AG09309 (cell line): ENCODE results near the gene AK5.
"Not testable (repeated sequence)": the region's sequence is repeated elsewhere in the genome, so short reads cannot be mapped to it uniquely, and the experiment has no call there.

ENCODE experiments used
- DNase-seq: peaks from one replicate; pipeline ENCODE4 v3.0.0-alpha.2; 2010; ENCODE audit warnings: low read depth
- H3K4me3 ChIP-seq: 2 replicates; pipeline ENCODE4 v1.5.1; 2011; ENCODE audit warnings: mild to moderate bottlenecking, low read depth, low read length, moderate library complexity; ENCODE audit not compliant: control insufficient read depth
- TF ChIP-seq, protein P1 (sequence below): IDR thresholded peaks from 2 replicates; pipeline ENCODE4 v1.5.1; 2011; ENCODE audit warnings: mild to moderate bottlenecking, low read depth, low read length, inconsistent platforms; ENCODE audit not compliant: insufficient read depth, control insufficient read depth; ENCODE audit errors: missing control alignments

Gene AK5

GRCh38 chr1:77413541-77414335 lies 131.9 kb downstream of the AK5 start:
- no peak overlapping the region for H3K4me3 ChIP-seq
- no peak for DNase-seq
- TF ChIP-seq, protein P1, sequence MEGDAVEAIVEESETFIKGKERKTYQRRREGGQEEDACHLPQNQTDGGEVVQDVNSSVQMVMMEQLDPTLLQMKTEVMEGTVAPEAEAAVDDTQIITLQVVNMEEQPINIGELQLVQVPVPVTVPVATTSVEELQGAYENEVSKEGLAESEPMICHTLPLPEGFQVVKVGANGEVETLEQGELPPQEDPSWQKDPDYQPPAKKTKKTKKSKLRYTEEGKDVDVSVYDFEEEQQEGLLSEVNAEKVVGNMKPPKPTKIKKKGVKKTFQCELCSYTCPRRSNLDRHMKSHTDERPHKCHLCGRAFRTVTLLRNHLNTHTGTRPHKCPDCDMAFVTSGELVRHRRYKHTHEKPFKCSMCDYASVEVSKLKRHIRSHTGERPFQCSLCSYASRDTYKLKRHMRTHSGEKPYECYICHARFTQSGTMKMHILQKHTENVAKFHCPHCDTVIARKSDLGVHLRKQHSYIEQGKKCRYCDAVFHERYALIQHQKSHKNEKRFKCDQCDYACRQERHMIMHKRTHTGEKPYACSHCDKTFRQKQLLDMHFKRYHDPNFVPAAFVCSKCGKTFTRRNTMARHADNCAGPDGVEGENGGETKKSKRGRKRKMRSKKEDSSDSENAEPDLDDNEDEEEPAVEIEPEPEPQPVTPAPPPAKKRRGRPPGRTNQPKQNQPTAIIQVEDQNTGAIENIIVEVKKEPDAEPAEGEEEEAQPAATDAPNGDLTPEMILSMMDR: no peak

DNA sequence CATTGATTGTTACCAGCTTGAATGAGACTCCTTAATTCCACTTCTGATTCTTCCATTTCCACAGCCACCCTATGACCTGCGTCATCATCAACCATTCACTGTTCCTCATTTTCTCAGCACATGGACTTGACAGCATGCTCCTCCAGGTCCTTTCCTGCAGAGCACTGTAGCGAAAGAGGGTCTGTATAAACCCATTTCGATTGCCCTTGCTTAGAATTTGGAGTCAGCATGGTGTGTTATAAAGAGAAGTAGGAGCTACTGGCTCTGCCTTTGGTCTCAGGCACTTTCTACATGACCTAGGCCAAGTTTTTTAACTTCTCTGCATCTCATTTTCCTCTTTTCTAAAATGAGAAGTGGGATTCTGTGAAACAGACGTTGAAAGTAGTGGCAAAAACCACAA lies 133.8 kb downstream of the AK5 start:
- TF ChIP-seq, protein P1: no peak
- no peak for DNase-seq
- H3K4me3 ChIP-seq: no peak overlapping the region

DNA sequence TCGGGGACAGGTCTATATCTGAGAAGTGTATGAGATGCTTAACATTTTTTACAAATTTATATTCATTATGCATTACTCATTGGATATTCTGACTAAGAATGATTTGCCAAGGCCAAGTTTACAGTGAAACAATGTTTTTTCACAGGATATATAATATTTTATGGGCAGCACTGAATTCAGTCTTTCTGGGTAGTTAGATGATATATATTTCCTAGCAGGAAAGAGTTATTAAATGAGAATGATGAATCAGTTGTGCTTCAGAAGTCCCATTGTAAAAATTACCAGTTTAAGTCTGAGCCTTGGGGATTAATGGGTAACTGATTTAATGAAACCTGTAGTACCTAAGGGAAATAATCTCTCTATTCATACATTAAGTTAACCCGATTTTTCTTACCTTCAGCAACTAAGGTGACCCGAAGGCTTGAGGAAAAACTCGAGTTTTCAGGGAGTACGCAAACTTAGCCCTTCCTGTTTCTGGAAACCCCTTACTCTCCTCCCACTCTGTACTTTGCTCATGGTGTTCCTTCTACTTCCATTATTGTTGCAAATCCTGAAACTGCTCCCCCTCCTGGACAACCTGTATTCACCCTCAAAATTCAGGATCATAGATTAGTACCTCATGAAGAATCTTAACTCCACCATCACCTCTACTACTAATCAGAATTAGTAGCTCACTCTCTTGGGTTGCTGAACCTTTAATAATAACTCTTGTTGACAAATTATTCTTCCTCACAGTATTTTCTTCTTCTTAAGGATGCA lies 135.1 kb downstream of the AK5 start:
- no peak for DNase-seq

GRCh38 chr1:77418055-77418454 lies 136.2 kb downstream of the AK5 start:
- not testable (repeated sequence) for H3K4me3 ChIP-seq, DNase-seq

More for the DNA sequence above, 135.1 kb downstream of the AK5 start:
- TF ChIP-seq, protein P1: peak; percentile 33
- H3K4me3 ChIP-seq: no peak overlapping the region

DNA sequence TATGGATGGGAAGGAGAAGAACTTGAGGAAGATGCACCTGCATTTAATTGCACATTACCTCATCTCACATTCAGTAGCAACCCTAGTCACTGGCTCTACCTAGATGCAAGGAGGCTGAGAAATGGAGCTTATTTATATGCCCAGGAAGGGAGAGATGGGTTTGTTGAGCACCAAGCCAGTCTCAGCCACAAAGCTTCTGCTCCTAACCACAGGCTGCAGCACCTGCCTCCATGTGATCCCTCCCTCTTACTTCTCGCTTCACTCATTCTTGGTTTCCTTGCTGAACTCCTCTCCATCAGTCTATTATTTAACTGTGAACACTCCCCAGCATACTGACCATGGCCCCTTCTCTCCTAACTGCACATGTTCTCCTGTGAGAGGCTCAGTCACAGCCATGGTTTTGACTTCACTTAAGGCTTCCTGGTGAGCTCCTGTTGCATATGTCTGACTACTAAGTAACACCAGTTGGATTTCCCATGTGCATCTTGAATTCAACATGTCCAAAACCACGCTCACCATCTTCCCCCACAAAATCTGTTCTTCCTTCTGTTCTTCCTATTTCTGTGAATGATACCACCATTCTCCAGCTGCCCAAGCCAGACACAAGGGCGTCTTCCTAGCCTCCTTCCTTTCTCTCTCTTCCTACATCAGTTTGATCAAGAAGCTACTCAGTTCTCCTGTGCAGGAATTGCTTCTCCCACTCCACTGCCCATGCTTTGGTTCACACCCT lies 139.8 kb downstream of the AK5 start:
- TF ChIP-seq, protein P1: no peak
- DNase-seq: no peak
- H3K4me3 ChIP-seq: no peak overlapping the region

GRCh38 chr1:77424236-77424635 lies 142.4 kb downstream of the AK5 start:
- no peak overlapping the region for H3K4me3 ChIP-seq

More at GRCh38 chr1:77424236-77424635, 142.4 kb downstream of the AK5 start:
- TF ChIP-seq, protein P1: no peak
- DNase-seq: no peak
